Measurements from ENCODE around the gene C6orf136. TPM values are rescaled to one million over a fixed set of nuclear protein-coding genes. Genes with fewer than 3 reads are reported as not detected.

Gene C6orf136
- total RNA-seq, 1 donor from 2014 or later: 13.4 TPM

GRCh38 chr6:30690403-30691207 lies 43.7 kb downstream of the C6orf136 start, which contains the start of gene NRM:
NRM (minus strand) TSS chr6:30690984; CDS start chr6:30690974, 10 bp downstream.
- Mint-ChIP-seq H3K36me3 (ENCODE audit: low read depth) (peaks cover 4% of the 10 kb centered on the region), H3K4me1 (ENCODE audit: low read depth) (peaks cover 50% of the 10 kb centered on the region)
- no peak for TF ChIP-seq CTCF (IDR thresholded peaks at IDR 0.05)

GRCh38 chr6:30691208-30691847 lies 44.4 kb downstream of the C6orf136 start:
- H3K4me3 Mint-ChIP-seq (ENCODE audit: unreplicated experiment): peak overlapping the region; percentile 89
- peak overlapping the region; percentile 92 for H3K27ac Mint-ChIP-seq (ENCODE audit: unreplicated experiment)
- H3K9me3 Mint-ChIP-seq (ENCODE audit: low read depth): no peaks in the 10 kb centered on the region
- no peaks in the 10 kb centered on the region for H3K27me3 Mint-ChIP-seq (ENCODE audit: low read depth)
- TF ChIP-seq CTCF (IDR thresholded peaks at IDR 0.05): no peak
- peaks cover under 1% of the 10 kb centered on the region for H3K36me3 Mint-ChIP-seq (ENCODE audit: low read depth)
- no peak for DNase-seq (ENCODE audit: low spot score)
- H3K4me1 Mint-ChIP-seq (ENCODE audit: low read depth): peaks cover 53% of the 10 kb centered on the region

More at GRCh38 chr6:30690403-30691207, 43.7 kb downstream of the C6orf136 start, which contains the start of gene NRM:
- DNase-seq (ENCODE audit: low spot score): peak; percentile 93
- no peaks in the 10 kb centered on the region for H3K27me3 Mint-ChIP-seq (ENCODE audit: low read depth)
- H3K27ac Mint-ChIP-seq (ENCODE audit: unreplicated experiment): peak within 1 kb of the TSS; percentile 97
- no peaks in the 10 kb centered on the region for H3K9me3 Mint-ChIP-seq (ENCODE audit: low read depth)
- peak within 1 kb of the TSS; percentile 89 for H3K4me3 Mint-ChIP-seq (ENCODE audit: unreplicated experiment)

- Mint-ChIP-seq H3K4me1 (ENCODE audit: low read depth) (peaks cover 16% of the 10 kb centered on the region), H3K4me3 (ENCODE audit: unreplicated experiment) (no peak overlapping the region), H3K9me3 (ENCODE audit: low read depth) (no peaks in the 10 kb centered on the region), H3K36me3 (ENCODE audit: low read depth) (no peaks in the 10 kb centered on the region), H3K27me3 (ENCODE audit: low read depth) (no peaks in the 10 kb centered on the region), H3K27ac (ENCODE audit: unreplicated experiment) (no peak overlapping the region)
- no peak for DNase-seq (ENCODE audit: low spot score)
- no peak for TF ChIP-seq CTCF (IDR thresholded peaks at IDR 0.05)
Observed at GRCh38 chr6:30696432-30696831, 49.5 kb downstream of the C6orf136 start.

- Mint-ChIP-seq H3K4me1 (ENCODE audit: low read depth) (peaks cover 6% of the 10 kb centered on the region), H3K36me3 (ENCODE audit: low read depth) (peaks cover 22% of the 10 kb centered on the region), H3K9me3 (ENCODE audit: low read depth) (no peaks in the 10 kb centered on the region), H3K4me3 (ENCODE audit: unreplicated experiment) (no peak overlapping the region), H3K27me3 (ENCODE audit: low read depth) (no peaks in the 10 kb centered on the region), H3K27ac (ENCODE audit: unreplicated experiment) (no peak overlapping the region)
- no peak for TF ChIP-seq CTCF (IDR thresholded peaks at IDR 0.05)
- DNase-seq (ENCODE audit: low spot score): peak; percentile 24
Observed at GRCh38 chr6:30700340-30700739, 53.4 kb downstream of the C6orf136 start.

Other genes with a start within 250 kb of the C6orf136 start
- gene HLA-E, start 157.6 kb upstream of the C6orf136 start, total RNA-seq: 89.9 to 93.8 TPM (median 93.2 TPM) in 3 replicates
- 57.7 to 76.7 TPM (median 61.5 TPM) in 3 replicates for gene GNL1, start 90.6 kb upstream of the C6orf136 start, total RNA-seq
- 8.6 to 13.6 TPM (median 9.9 TPM) in 3 replicates for gene PRR3, start 89.8 kb upstream of the C6orf136 start, total RNA-seq
- 51.9 to 66.1 TPM (median 53.0 TPM) in 3 replicates for gene ABCF1, start 75.7 kb upstream of the C6orf136 start, total RNA-seq
- gene PPP1R10, start 29.9 kb upstream of the C6orf136 start, total RNA-seq: 57.1 to 64.5 TPM (median 58.2 TPM) in 3 replicates
- gene MRPS18B, start 29.3 kb upstream of the C6orf136 start, total RNA-seq: 23.3 to 25.4 TPM (median 24.7 TPM) in 3 replicates
- 11.4 to 18.7 TPM (median 12.5 TPM) in 3 replicates for gene ATAT1, start 20.3 kb upstream of the C6orf136 start, total RNA-seq
- gene DHX16, start 25.9 kb downstream of the C6orf136 start, total RNA-seq: 20.4 to 29.6 TPM (median 22.6 TPM) in 3 replicates
- 99.9 to 171 TPM (median 165 TPM) in 3 replicates for gene PPP1R18, start 39.5 kb downstream of the C6orf136 start, total RNA-seq
- gene NRM, start 43.9 kb downstream of the C6orf136 start, total RNA-seq: 18.6 to 26.3 TPM (median 20.0 TPM) in 3 replicates
- 25.5 to 33.5 TPM (median 33.1 TPM) in 3 replicates for gene MDC1, start 70.1 kb downstream of the C6orf136 start, total RNA-seq
- 681 to 975 TPM (median 692 TPM) in 3 replicates for gene TUBB, start 73.2 kb downstream of the C6orf136 start, total RNA-seq
- gene FLOT1, start 95.6 kb downstream of the C6orf136 start, total RNA-seq: 66.8 to 72.7 TPM (median 69.1 TPM) in 3 replicates
- 332 to 354 TPM (median 333 TPM) in 3 replicates for gene IER3, start 97.4 kb downstream of the C6orf136 start, total RNA-seq
- gene DDR1, start 237.4 kb downstream of the C6orf136 start, total RNA-seq: 112 to 157 TPM (median 117 TPM) in 3 replicates

Measured in chondrocyte (in vitro differentiated cells).